ENCODE data around the gene NATD1. TPM values are rescaled to one million over a fixed set of nuclear protein-coding genes. Genes with fewer than 3 reads are reported as not detected.

Gene NATD1
- total RNA-seq, 1 donor from 2014 or later, result 7.9 TPM

DNA sequence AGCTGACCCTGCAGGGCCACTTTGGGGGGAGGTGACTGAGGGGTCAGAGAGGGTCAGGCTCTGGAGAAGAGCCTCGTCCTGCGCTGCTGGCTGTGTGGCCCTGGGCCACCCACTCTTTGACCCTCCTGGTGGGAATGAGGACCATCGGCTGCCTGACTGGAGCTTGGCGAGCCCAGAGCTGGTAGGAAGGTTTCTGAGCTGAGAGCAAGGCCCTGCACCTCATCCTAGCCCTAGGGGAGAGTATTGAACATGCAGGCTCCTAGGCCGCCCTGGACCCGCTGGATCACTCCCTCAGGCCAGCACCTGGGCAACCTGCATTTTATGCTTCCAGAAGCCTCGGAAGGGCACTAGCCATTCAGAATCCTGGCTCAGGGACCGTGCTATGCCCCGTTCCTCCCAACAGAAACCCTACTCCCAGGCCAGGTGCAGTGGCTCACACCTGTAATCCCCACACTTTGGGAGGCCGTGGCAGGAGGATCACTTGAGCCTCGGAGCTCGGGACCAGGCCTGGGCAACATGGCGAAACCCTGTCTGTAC is 45.8 kb upstream of the NATD1 start:
- Mint-ChIP-seq H3K9me3 (ENCODE audit: unreplicated experiment) (peaks cover 12% of the 10 kb centered on the region), H3K36me3 (ENCODE audit: low read depth, unreplicated experiment) (peaks cover 19% of the 10 kb centered on the region), H3K27me3 (ENCODE audit: low read depth, unreplicated experiment) (no peaks in the 10 kb centered on the region), H3K4me1 (ENCODE audit: low read depth, unreplicated experiment) (no peaks in the 10 kb centered on the region), H3K27ac (ENCODE audit: unreplicated experiment) (no peak overlapping the region), H3K4me3 (ENCODE audit: unreplicated experiment) (no peak overlapping the region)
- DNase-seq (ENCODE audit: low read depth) (no peak), FAIRE-seq (no peak)
- Histone ChIP-seq H3K9me3 (ENCODE audit: insufficient read depth, low read depth, low read length) (peaks cover 4% of the 10 kb centered on the region), H3K9ac (ENCODE audit: low read length) (no peak overlapping the region), H3K4me3 (ENCODE audit: insufficient read depth, low read depth, low read length) (no peak overlapping the region), H2AFZ (ENCODE audit: low read depth, low read length) (no peak overlapping the region), H3K4me1 (ENCODE audit: insufficient read depth, low read length) (peaks cover 4% of the 10 kb centered on the region), H3K4me2 (ENCODE audit: low read length) (no peak overlapping the region), H3K27me3 (ENCODE audit: insufficient read depth, low read length) (no peaks in the 10 kb centered on the region), H3K79me2 (ENCODE audit: insufficient read depth, low read length) (peaks cover 55% of the 10 kb centered on the region), H3K27ac (ENCODE audit: low read depth, low read length) (no peak overlapping the region), H3K36me3 (ENCODE audit: insufficient read depth, low read length) (peaks cover 9% of the 10 kb centered on the region), H4K20me1 (ENCODE audit: insufficient read depth, low read length) (peaks cover 89% of the 10 kb centered on the region)
- TF ChIP-seq, protein P1, sequence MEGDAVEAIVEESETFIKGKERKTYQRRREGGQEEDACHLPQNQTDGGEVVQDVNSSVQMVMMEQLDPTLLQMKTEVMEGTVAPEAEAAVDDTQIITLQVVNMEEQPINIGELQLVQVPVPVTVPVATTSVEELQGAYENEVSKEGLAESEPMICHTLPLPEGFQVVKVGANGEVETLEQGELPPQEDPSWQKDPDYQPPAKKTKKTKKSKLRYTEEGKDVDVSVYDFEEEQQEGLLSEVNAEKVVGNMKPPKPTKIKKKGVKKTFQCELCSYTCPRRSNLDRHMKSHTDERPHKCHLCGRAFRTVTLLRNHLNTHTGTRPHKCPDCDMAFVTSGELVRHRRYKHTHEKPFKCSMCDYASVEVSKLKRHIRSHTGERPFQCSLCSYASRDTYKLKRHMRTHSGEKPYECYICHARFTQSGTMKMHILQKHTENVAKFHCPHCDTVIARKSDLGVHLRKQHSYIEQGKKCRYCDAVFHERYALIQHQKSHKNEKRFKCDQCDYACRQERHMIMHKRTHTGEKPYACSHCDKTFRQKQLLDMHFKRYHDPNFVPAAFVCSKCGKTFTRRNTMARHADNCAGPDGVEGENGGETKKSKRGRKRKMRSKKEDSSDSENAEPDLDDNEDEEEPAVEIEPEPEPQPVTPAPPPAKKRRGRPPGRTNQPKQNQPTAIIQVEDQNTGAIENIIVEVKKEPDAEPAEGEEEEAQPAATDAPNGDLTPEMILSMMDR (IDR thresholded peaks at IDR 0.05; ENCODE audit: insufficient read depth, low read depth, low read length), result no peak
- no peak for TF ChIP-seq EZH2 (IDR thresholded peaks at IDR 0.05; ENCODE audit: insufficient read depth, low read length)

DNA sequence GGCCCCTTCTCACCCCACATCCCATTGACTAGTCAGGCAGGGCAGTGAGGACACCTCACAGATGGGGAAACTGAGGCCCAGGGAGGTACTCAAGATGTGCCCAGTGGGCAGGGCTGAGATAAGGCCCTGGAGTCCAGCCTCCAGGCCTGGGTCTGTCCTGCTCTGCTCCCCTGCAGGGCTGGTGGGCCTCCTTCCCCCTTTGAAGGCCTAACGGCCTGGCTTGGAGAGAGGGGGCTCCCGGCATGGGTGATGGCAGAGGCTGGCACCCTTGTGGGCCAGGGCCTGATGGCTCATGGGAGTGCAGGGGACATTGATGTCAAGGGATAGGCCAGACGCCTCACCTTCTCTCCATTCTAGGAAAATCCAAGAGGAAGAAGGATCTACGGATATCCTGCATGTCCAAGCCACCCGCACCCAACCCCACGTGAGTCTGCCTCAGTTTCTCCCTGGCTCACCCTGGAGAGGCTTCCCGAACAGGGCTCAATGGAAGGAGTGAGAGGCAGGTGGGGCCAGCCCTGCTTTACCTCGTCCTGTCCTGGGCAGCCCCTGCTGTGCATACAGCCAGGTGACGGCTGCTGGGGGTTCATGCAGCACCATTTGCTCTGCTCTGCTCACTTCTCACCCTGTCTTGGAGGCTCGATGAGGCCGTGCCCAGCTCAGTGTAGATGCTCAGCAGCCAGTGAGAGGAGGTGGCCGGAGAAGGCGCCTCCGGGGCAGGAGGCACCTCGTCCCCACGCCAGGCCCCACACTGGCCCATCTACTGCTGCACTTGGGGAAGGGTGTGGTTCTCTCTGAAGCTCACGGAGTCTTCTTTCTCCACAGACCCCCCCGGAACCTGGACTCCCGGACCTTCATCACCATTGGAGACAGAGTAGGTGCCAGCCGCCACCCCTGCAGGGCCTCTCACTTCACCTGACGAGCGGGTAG is 45.1 kb upstream of the NATD1 start:
- FAIRE-seq, result no peak

More for the DNA sequence above, 45.1 kb upstream of the NATD1 start:
- Mint-ChIP-seq H3K4me1 (ENCODE audit: low read depth, unreplicated experiment) (no peaks in the 10 kb centered on the region), H3K27ac (ENCODE audit: unreplicated experiment) (no peak overlapping the region), H3K36me3 (ENCODE audit: low read depth, unreplicated experiment) (peaks cover 16% of the 10 kb centered on the region), H3K4me3 (ENCODE audit: unreplicated experiment) (no peak overlapping the region), H3K9me3 (ENCODE audit: unreplicated experiment) (peaks cover 8% of the 10 kb centered on the region), H3K27me3 (ENCODE audit: low read depth, unreplicated experiment) (no peaks in the 10 kb centered on the region)
- Histone ChIP-seq H3K9me3 (ENCODE audit: insufficient read depth, low read depth, low read length) (peaks cover 2% of the 10 kb centered on the region), H3K36me3 (ENCODE audit: insufficient read depth, low read length) (peaks cover 6% of the 10 kb centered on the region), H3K79me2 (ENCODE audit: insufficient read depth, low read length) (peaks cover 63% of the 10 kb centered on the region), H3K27ac (ENCODE audit: low read depth, low read length) (no peak overlapping the region), H4K20me1 (ENCODE audit: insufficient read depth, low read length) (peaks cover 92% of the 10 kb centered on the region), H2AFZ (ENCODE audit: low read depth, low read length) (no peak overlapping the region), H3K4me1 (ENCODE audit: insufficient read depth, low read length) (peaks cover 4% of the 10 kb centered on the region), H3K27me3 (ENCODE audit: insufficient read depth, low read length) (no peaks in the 10 kb centered on the region), H3K9ac (ENCODE audit: low read length) (no peak overlapping the region), H3K4me3 (ENCODE audit: insufficient read depth, low read depth, low read length) (no peak overlapping the region), H3K4me2 (ENCODE audit: low read length) (no peak overlapping the region)
- no peak for TF ChIP-seq EZH2 (IDR thresholded peaks at IDR 0.05; ENCODE audit: insufficient read depth, low read length)
- TF ChIP-seq, protein P1 (IDR thresholded peaks at IDR 0.05; ENCODE audit: insufficient read depth, low read depth, low read length), result no peak
- DNase-seq (ENCODE audit: low read depth), result no peak
